ENCODE results near the gene TRAPPC3L.

Gene TRAPPC3L

GRCh38 chr6:116545651-116546050, at the start of gene TRAPPC3L:
Gene TRAPPC3L (minus strand): TSS chr6:116545684. CDS start chr6:116545514, 170 bp downstream.
- no peak for DNase-seq

DNA sequence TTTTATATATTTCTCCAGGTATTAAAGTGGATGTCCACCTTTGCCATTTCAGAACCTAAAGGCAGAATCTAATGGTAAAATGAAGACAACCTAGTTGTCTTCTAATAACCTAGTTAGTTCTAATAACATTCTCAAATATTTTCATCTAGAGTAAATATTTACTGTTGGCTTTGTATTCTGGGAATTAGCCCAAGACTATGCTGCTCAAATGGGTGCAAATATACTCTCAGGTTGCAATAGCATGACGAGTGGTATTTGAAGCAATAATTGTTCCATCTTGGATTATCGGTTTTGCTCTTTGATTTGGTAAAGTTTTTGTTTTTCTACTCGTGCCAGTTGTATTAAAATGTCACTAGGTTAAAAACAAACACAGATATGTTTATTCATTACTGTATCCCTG, 49.8 kb upstream of the TRAPPC3L start:
- DNase-seq = no peak

DNA sequence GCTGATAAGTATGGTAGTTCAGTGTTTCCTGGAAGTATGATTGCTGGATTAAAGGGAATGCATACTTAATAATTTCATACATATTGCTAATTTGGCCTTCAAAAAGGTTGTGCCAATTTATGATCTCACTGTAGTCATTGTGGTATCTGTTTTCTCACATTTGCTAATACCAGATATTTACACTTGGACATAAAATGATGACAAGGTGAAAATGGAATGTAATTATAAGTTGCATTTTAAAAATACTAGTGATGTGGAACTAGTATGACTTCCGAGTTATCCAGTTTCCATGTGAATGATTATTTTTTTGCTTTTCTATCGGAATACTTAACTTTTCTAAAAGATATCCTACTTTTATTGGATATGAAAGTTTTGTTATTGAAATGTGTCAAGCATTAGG, 41.3 kb upstream of the TRAPPC3L start:
- no peak for DNase-seq

GRCh38 chr6:116586276-116586675, 40.8 kb upstream of the TRAPPC3L start:
- DNase-seq = no peak

DNA sequence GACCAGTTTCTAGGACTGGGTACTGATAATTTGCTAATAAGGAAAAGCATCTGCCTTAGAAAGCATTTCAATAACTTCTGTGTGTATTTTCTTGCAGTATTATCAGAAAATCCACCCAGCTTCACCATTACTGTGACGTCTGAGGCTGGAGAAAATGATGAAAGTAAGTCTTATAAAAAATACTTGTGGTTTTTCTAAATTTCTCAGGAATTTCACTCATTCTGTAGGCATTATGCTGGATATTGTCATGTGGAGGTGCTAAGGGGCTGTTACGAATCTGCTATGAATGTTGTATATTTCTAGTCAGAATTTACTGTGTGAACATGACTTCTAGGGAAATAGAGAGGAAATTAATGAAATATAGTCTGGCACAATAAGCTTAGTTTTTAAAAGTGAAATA, 34.7 kb upstream of the TRAPPC3L start:
- DNase-seq = no peak

DNA sequence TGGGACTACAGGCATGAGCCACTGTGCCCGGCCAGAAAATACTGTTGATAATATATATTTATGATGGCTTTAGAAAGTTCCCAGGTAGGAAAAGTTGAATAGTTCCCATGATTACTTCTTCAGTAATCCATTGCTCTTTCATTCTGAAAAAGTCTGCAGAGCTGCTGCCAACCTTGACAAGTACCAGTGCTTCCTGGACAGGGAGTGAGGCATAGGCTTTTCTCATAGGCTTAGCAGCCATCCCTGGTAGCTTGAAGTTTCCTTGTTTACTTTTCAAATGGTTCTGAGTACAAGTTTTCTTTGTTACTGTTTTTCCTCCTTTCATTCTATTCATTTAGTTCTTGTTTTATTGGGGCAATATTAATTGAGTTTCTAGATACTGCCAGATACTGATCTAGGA, 33.7 kb upstream of the TRAPPC3L start:
- DNase-seq = no peak

DNA sequence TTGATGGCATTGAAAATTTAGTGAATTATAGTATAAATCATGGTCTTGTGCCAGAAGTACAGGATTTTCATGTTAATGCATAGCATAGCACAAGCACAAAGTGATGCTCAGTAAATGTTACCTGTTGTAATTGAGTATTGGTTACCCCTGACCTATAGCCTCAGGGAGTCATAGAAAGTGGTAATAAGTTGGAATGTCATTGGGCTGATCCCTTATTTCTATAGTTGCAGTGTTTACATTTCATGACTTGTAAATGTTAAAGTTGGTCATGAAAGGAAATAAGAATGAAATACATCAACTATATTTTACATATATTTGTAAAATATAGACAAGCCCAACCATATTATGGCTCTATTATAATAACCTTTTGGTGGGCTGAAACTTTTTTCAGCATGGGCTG, 32.9 kb upstream of the TRAPPC3L start:
- DNase-seq = no peak

DNA sequence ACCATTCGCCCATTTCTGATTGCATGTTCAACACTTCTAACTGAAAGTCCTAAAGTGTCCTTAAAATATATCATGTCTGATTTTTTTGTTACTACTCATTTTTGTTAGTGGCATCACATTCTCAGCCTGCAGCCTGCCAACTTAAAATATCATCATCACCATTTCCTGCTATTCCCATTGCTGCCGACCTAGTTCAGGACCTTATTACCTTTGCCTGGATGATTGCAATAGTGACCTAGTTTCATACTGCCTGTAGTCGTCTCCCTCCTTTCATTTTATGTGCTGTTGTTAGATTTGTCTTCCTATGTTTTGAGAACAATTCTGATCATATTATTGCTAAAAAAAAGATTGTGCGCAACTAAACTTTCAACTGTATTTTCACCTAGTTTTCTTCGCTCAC, 32.0 kb upstream of the TRAPPC3L start:
- no peak for DNase-seq

- no peak for DNase-seq
Observed at GRCh38 chr6:116575227-116575626, 29.7 kb upstream of the TRAPPC3L start.

GRCh38 chr6:116572162-116572561, 26.7 kb upstream of the TRAPPC3L start:
- no peak for DNase-seq

GRCh38 chr6:116571683-116572000, 26.2 kb upstream of the TRAPPC3L start:
- DNase-seq = no peak

- peak; percentile 90 for DNase-seq
Observed at GRCh38 chr6:116570856-116571682, 25.6 kb upstream of the TRAPPC3L start, which contains the start of gene RWDD1. Gene RWDD1 (plus strand): TSS chr6:116571504. CDS start chr6:116571583, 79 bp downstream.

DNA sequence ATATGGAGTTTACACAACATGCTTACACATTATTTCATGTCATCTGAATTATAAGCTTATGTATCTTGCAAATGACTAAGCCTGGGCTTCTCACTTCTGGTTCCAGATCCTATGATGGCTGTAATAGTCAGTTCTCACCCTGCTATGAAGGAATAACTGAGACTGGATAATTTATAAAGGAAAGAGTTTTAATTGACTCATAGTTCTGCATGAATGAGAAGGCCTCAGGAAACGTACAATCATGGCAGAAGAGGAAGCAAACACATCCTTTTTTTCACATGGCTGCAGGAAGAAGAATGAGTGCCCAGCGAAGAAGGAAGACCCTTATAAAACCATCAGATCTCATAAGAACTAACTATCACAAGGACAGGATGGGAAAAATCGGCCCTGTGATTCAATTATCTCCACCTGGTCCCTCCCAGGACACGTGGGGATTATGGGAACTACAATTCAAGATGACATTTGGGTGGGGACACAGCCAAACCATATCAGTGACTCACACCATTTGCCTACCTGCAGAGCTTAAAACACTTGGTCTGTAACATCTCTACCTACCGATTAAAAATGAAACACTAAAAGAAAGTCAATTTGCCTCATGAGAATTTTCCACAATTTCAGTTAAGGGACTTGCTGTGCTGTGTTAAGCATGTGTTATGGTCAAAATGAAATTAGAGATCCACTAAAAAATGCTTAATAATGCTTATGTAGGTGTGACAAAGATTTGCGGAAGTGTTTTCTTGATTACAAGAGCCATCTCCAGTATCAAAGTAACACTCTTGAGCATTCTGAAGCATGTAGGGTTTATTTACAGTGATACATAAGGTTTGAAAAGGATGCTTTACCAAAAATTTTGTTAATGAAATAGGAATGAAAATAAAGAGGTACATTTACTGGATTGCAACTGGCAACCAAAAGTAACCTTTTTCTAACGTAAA, 23.6 kb upstream of the TRAPPC3L start:
- no peak for DNase-seq

DNA sequence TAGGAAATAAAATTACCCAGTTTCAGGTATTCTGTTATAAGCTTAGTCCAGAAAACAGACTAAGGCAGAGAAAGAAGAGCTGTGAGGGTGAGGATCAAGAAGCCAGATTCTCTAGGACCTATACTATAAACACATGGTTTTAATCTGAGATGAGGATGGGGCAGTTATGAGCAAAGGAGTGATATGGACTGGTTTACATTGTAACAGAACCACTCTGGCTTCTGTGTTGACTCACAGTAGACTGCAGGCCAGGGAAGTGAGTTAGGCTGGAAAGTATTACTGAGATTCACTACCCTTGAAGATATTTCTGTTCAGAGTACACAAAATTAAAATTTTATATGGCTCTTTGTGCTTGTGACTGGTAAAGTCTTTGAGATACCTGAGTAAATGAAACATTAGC, 22.6 kb upstream of the TRAPPC3L start:
- DNase-seq = no peak

GRCh38 chr6:116564921-116565872, 19.7 kb upstream of the TRAPPC3L start:
- no peak for DNase-seq

DNA sequence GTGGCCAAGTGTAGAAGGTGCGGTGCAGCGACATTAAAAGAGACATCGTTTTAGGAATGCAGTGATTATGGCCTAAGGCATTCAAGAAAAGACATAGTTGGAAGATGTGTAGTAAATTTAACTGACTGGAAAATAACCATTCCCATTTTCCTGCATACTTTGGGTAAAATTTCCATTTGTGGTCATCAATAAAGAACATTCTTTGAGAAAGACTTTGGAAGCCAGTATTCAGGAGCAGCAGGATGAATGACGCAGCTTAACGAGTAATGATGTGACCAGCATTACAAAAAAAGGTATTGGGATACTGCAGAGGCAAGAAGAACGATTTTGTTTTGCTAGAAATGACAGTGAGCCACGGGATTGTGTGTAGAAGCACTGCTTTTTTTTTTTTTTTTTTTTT, 18.8 kb upstream of the TRAPPC3L start:
- no peak for DNase-seq

DNA sequence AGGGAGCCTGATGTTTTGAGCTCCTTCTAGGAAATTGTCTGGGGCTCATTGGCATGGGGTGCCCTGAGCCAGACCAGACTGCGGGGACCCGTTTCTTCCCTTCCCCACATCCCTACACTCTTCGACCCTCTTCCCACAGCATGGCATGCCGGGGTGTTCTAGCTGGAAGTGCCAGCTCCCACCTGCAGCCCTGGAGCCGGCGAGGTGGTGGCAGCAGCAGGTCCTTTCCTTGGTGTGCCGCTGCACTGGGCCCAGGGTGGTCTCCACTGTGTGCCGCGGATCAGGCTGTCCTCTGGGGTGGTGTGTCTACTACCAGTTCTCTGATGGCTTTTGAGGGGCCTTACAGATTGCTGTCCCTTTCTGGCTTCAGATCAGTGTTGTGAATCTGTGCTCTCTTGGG, 18.3 kb upstream of the TRAPPC3L start:
- no peak for DNase-seq

DNA sequence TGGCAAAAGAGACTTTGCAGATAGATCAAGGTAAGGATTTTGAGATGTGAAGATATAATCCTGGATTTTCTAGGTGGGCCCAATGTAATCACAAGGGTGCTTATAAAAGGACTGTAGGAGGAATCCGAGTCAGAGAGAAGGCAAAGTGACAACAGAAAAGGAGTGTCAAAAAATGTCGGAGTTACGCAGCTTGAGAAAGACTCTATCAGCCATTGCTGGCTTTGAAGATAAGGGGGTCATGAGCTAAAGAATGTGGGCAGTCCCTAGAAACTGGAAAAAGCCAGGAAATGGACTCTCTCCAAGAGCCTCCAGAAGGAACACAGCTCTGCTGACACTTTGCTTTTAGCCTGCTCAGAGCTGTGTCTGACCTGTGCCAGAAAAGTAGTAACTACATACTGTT, 17.1 kb upstream of the TRAPPC3L start:
- DNase-seq = no peak

- DNase-seq = no peak
Observed at GRCh38 chr6:116562019-116562403, 16.5 kb upstream of the TRAPPC3L start.

DNA sequence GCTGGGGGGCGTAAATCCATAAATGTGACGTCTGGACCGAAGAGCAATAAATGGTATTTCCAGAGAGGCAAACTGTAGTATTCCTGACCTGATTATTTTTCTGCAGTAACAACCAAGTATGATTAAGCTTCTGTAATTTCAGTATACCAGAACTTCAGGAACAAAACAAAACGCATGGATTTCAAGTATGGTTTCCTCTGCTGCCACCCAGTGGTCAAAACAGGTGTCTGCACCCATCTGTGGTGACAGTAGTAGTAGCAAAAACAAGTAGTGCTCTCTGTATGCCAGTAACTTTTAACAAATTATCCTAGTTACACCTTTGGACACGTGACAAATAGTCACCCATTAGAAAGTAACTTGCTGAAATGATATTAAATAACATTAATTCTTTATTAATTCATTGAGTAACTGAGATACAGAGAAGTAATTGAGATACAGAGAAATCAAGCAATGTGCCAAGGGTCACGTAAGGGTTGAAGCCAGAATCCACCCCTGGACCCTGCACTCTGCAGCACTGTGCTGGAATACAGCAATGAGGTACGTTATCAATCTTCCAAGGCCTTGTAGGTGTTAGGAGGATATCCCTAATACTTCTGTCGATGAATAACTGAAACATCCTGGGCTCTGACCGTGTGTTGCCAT, 16.0 kb upstream of the TRAPPC3L start:
- no peak for DNase-seq

DNA sequence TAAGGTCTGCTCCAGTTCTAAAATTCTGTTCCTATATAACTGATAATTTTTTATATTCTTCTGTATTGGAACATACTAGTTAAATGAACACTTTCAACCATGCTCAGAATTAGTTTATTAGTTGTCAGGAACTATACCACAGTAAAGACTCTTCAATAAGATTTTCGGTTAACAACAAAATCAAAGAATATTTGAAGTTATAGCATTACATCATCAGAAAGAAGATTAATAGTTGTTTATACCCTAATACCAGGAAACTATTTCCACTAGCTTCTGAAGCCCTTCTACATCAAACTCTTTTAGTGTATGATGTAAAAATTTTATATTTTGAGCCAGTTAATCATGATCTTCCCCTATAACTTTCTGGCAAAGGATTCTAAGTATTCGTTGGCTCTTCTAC, 14.6 kb upstream of the TRAPPC3L start:
- DNase-seq = no peak

DNA sequence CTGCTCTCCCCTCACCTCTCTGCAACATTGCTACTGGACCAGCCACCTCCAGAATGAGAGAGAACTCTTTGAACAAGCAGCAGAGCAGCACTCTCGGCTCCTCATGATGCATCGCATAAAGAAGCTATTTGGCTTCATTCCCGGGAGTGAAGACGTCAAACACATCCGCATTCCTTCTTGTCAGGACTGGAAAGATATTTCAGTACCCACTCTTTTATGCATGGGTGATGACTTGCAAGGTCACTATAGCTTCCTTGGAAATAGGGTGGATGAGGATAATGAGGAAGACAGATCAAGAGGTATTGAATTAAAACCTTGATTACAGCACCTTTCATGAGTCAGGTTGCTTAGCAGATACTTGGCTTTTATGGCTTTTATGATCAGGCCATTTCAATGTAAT, 12.4 kb upstream of the TRAPPC3L start:
- DNase-seq = no peak
